Measurements from ENCODE around the gene ARL5C. TPM values are rescaled to one million over a fixed set of nuclear protein-coding genes. Genes with fewer than 3 reads are reported as not detected.

The ARL5C gene
- total RNA-seq, 1 donor from 2014 or later: not detected

DNA sequence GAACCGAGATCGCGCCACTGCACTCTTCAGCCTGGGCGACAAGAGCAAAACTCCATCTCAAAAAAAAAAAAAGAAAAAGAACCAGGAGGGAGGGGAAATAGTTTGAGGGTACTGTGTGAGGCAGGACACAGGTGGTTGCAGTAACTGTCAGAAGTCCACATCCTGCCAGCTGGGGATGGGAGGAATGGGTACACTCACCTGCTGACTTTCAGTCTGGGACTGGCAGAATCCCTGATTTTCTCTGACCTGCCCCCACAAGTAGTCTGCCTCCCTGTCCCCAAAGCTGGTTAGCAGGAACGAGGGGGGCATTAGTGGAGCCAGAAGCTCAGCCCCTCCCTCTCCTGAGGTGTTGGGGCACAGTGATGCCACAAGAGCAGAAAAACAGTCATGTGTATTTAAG is 7.1 kb upstream of the ARL5C start:
- Histone ChIP-seq H3K9me3 (ENCODE audit: low read depth) (no peaks in the 10 kb centered on the region), H4K20me1 (ENCODE audit: low read depth) (no peaks in the 10 kb centered on the region), H3K9ac (no peak overlapping the region), H2AFZ (replicated peaks) (no peak overlapping the region), H3K4me3 (no peak overlapping the region), H3K4me2 (no peak overlapping the region), H3F3A (ENCODE audit: low read depth) (no peaks in the 10 kb centered on the region), H3K4me1 (no peaks in the 10 kb centered on the region), H3K79me2 (ENCODE audit: low read depth) (no peaks in the 10 kb centered on the region), H3K36me3 (no peaks in the 10 kb centered on the region), H3K27ac (no peak overlapping the region), H3K27me3 (no peaks in the 10 kb centered on the region)
- no peak for DNase-seq (ENCODE audit: low spot score)
- TF ChIP-seq EZH2 (IDR thresholded peaks at IDR 0.05): no peak
- TF ChIP-seq, protein P1, sequence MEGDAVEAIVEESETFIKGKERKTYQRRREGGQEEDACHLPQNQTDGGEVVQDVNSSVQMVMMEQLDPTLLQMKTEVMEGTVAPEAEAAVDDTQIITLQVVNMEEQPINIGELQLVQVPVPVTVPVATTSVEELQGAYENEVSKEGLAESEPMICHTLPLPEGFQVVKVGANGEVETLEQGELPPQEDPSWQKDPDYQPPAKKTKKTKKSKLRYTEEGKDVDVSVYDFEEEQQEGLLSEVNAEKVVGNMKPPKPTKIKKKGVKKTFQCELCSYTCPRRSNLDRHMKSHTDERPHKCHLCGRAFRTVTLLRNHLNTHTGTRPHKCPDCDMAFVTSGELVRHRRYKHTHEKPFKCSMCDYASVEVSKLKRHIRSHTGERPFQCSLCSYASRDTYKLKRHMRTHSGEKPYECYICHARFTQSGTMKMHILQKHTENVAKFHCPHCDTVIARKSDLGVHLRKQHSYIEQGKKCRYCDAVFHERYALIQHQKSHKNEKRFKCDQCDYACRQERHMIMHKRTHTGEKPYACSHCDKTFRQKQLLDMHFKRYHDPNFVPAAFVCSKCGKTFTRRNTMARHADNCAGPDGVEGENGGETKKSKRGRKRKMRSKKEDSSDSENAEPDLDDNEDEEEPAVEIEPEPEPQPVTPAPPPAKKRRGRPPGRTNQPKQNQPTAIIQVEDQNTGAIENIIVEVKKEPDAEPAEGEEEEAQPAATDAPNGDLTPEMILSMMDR (IDR thresholded peaks at IDR 0.05): no peak
- no peak for TF ChIP-seq EZH2phosphoT487 (IDR thresholded peaks at IDR 0.05)
- Mint-ChIP-seq H3K27ac (no peak overlapping the region), H3K9me3 (peaks cover 3% of the 10 kb centered on the region), H3K36me3 (peaks cover 10% of the 10 kb centered on the region), H3K4me1 (peaks cover 14% of the 10 kb centered on the region), H3K27me3 (ENCODE audit: insufficient read depth, low read depth) (no peaks in the 10 kb centered on the region), H3K4me3 (no peak overlapping the region)

DNA sequence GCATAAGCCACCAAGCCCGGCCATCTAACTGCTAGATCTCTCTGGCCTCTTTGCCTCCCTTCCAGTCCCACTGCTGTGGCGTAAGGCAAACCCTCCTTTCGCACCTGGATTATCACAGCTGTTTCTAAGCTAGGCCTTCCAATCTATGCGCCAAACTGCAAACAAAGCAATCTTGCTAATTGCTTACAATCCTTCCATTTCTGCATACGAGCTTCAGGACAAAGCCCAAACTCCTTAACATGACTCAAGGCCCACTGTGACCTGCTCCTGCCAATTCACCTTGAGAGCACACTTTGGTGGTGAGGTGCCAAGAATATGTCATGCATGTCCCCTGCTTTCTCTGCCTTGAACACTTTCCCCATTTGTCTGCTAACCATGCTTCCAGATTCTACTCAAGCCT is 6.0 kb upstream of the ARL5C start:
- Histone ChIP-seq H3K9me3 (ENCODE audit: low read depth) (no peaks in the 10 kb centered on the region), H3K79me2 (ENCODE audit: low read depth) (no peaks in the 10 kb centered on the region), H3F3A (ENCODE audit: low read depth) (peaks cover 8% of the 10 kb centered on the region), H4K20me1 (ENCODE audit: low read depth) (no peaks in the 10 kb centered on the region), H2AFZ (replicated peaks) (no peak overlapping the region), H3K4me2 (no peak overlapping the region), H3K4me1 (no peaks in the 10 kb centered on the region), H3K27ac (no peak overlapping the region), H3K36me3 (no peaks in the 10 kb centered on the region), H3K9ac (no peak overlapping the region), H3K4me3 (no peak overlapping the region), H3K27me3 (peaks cover 10% of the 10 kb centered on the region)
- H3K4me3 Mint-ChIP-seq: no peak overlapping the region
- H3K27me3 Mint-ChIP-seq (ENCODE audit: insufficient read depth, low read depth): peaks cover 4% of the 10 kb centered on the region
- peaks cover 3% of the 10 kb centered on the region for H3K9me3 Mint-ChIP-seq
- H3K36me3 Mint-ChIP-seq: peaks cover 6% of the 10 kb centered on the region
- DNase-seq (ENCODE audit: low spot score): no peak
- peaks cover 17% of the 10 kb centered on the region for H3K4me1 Mint-ChIP-seq
- peak overlapping the region; percentile 13 for H3K27ac Mint-ChIP-seq
- TF ChIP-seq, protein P1 (IDR thresholded peaks at IDR 0.05): no peak
- TF ChIP-seq EZH2 (IDR thresholded peaks at IDR 0.05): no peak
- no peak for TF ChIP-seq EZH2phosphoT487 (IDR thresholded peaks at IDR 0.05)

DNA sequence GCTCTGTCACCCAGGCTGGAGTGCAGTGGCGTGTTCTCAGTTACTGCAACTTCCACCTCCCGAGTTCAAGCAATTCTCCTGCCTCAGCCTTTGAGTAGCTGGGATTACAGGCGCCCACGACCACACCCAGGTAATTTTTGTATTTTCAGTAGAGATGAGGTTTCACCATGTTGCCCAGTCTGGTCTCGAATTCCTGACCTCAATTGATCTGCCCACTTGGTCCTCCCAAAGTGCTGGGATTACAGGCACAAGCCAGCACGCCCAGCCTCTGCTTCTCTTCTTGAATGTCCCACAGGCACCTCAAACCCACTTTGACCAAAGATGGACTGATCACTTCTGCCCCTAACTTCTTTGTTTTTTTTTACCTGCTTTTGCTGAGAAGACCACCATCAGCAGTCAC is 4.6 kb upstream of the ARL5C start:
- peaks cover 14% of the 10 kb centered on the region for H3K27me3 Mint-ChIP-seq (ENCODE audit: insufficient read depth, low read depth)
- H3K4me1 ChIP-seq: no peaks in the 10 kb centered on the region
- H3K4me2 ChIP-seq: no peak overlapping the region
- no peaks in the 10 kb centered on the region for H3K79me2 ChIP-seq (ENCODE audit: low read depth)
- no peaks in the 10 kb centered on the region for H3K36me3 Mint-ChIP-seq
- no peak overlapping the region for H2AFZ ChIP-seq (replicated peaks)
- TF ChIP-seq, protein P1 (IDR thresholded peaks at IDR 0.05): no peak
- no peak for TF ChIP-seq EZH2 (IDR thresholded peaks at IDR 0.05)
- no peak for TF ChIP-seq EZH2phosphoT487 (IDR thresholded peaks at IDR 0.05)
- no peaks in the 10 kb centered on the region for H3K9me3 ChIP-seq (ENCODE audit: low read depth)
- peaks cover 17% of the 10 kb centered on the region for H3K4me1 Mint-ChIP-seq
- peak overlapping the region; percentile 57 for H3K27ac Mint-ChIP-seq
- H3K27ac ChIP-seq: no peak overlapping the region
- H3K9ac ChIP-seq: no peak overlapping the region
- H3K9me3 Mint-ChIP-seq: peaks cover 3% of the 10 kb centered on the region
- H4K20me1 ChIP-seq (ENCODE audit: low read depth): no peaks in the 10 kb centered on the region
- no peak overlapping the region for H3K4me3 ChIP-seq
- no peak for DNase-seq (ENCODE audit: low spot score)
- H3K4me3 Mint-ChIP-seq: no peak overlapping the region
- H3F3A ChIP-seq (ENCODE audit: low read depth): peaks cover 22% of the 10 kb centered on the region
- H3K27me3 ChIP-seq: peaks cover 23% of the 10 kb centered on the region
- H3K36me3 ChIP-seq: no peaks in the 10 kb centered on the region
